Measurements from ENCODE around the gene IL17RB.

DNA sequence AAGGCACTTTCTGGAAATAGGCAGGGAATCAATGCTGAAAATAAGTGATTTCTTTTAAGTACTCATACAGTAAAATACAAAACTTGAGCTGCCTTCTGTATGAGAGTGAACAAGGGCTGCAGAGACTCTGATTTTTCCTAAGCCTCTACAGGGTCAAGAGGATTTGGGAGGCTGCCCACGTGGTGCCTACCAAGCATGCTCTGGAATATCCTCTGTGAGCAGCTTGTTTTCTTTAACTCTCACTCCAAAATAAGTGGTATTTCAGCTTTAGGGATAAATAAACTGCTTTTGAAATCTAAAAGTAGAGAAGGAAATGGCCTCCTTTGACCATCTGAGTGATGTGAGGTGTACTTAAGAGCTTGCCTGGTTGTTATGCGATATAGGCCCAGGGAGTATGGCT lies 53.4 kb downstream of the IL17RB start:
- TF ChIP-seq, protein P1, sequence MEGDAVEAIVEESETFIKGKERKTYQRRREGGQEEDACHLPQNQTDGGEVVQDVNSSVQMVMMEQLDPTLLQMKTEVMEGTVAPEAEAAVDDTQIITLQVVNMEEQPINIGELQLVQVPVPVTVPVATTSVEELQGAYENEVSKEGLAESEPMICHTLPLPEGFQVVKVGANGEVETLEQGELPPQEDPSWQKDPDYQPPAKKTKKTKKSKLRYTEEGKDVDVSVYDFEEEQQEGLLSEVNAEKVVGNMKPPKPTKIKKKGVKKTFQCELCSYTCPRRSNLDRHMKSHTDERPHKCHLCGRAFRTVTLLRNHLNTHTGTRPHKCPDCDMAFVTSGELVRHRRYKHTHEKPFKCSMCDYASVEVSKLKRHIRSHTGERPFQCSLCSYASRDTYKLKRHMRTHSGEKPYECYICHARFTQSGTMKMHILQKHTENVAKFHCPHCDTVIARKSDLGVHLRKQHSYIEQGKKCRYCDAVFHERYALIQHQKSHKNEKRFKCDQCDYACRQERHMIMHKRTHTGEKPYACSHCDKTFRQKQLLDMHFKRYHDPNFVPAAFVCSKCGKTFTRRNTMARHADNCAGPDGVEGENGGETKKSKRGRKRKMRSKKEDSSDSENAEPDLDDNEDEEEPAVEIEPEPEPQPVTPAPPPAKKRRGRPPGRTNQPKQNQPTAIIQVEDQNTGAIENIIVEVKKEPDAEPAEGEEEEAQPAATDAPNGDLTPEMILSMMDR (conservative IDR thresholded peaks at IDR 0.05; ENCODE audit: low read depth, low read length), result no peak
- TF ChIP-seq EZH2 (IDR thresholded peaks at IDR 0.05; ENCODE audit: borderline replicate concordance, low read depth, low read length, poor library complexity, severe bottlenecking), result no peak
